IMR-90 (cell line): ENCODE data around the gene PLXNC1. TPM values are rescaled to one million over a fixed set of nuclear protein-coding genes. Genes with fewer than 3 reads are reported as not detected.

Source experiments
- CHD1 ChIP-seq: IDR thresholded peaks from 2 replicates; pipeline ENCODE4 v1.6.1; 2012; ENCODE audit warnings: low read depth, low read length, improper control_type of control experiment
- ELK1 ChIP-seq: fragments of 150-350 bp; IDR thresholded peaks from 2 replicates; pipeline ENCODE4 v1.6.1; 2016; ENCODE audit warnings: low read depth, mild to moderate bottlenecking, low read length, moderate library complexity, borderline replicate concordance
- FOS ChIP-seq: fragments of 150-350 bp; IDR thresholded peaks from 2 replicates; pipeline ENCODE4 v1.6.1; 2016; ENCODE audit warnings: low read depth, low read length
- MAFK ChIP-seq: IDR thresholded peaks from 2 replicates; pipeline ENCODE4 v1.6.1; 2012; ENCODE audit warnings: low read depth, low read length, improper control_type of control experiment
- USF2 ChIP-seq: fragments of 150-350 bp; IDR thresholded peaks from 2 replicates; pipeline ENCODE4 v1.6.1; 2017; ENCODE audit warnings: mild to moderate bottlenecking, antibody characterized with exemption, low read length, low read depth
- polyA plus RNA-seq, 3 experiments: library from polyadenylated mRNA; depleted of rRNA; stranded (reverse); fragments of >200 nt; gene quantifications; 2 replicates each; pipeline ENCODE4 v1.2.3, GENCODE V29; 2012; ENCODE audit warnings: low replicate concordance in 1 of 3
- total RNA-seq: library from RNA; depleted of rRNA; stranded (reverse); fragments of >200 nt; gene quantifications from 2 replicates; pipeline ENCODE4 v1.2.3, GENCODE V29; 2012

PLXNC1 gene
- total and polyA plus RNA-seq, 2 of the 4 experiments (the other 2 are of a cell fraction): 1.0 to 1.6 TPM

- TF ChIP-seq USF2 (no peak), MAFK (no peak), CHD1 (no peak), ELK1 (no peak), FOS (no peak)
Observed at GRCh38 chr12:94146166-94146936, 2.0 kb upstream of the PLXNC1 start (continued).
